Measurements from ENCODE around the gene C20orf202. TPM values are rescaled to one million over a fixed set of nuclear protein-coding genes. Genes with fewer than 3 reads are reported as not detected.

The C20orf202 gene
- polyA plus RNA-seq, result under 1 TPM in 2 of 3 donors, not detected in 1; 0.07 to 0.16 TPM

DNA sequence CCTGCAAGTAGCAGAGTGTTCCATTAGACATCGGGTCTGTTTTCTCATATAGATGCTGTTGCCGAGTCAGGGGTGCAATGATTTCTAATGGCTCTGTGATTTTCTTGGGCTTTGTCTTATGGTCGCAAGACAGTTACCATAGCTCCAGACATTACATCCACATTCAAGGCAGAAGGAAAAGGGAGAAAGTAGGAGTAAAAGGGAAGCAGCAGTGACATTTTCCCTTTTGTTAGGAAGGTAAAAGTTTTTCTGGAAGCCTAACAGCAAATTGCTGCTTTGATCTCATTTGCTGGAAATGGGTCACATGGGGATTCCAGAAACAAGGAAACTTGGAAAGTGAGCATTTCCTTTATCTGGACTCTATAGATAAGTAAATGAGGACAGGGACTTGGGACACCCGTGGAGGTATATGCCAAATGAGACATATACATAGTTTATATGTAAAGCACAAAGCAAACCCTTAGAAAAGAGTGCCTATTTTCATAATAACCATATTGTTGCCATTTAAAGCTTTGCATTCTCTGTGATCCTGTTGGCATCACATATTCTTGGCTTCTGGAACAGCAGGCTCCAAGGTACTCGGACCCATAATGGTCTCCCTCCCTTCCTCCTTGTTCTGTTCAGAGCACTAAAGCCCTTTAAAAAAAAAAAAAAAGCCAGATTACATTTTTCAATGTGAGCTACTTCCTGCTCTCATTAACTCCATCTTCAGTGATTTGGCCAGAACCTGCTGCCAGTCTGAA is at the start of gene C20orf202:
TSS of gene C20orf202 (plus strand) at position 693 of the 743 bp plus-strand sequence. CDS start 132 bp downstream, outside the sequence.
- WGBS, 3 donors, result 64 to 69% (median 65%) methylated on average over 5 of the region's 5 CpGs
- H3K27ac ChIP-seq (ENCODE audit: low read depth, low read length), result no peak within 1 kb of the TSS

DNA sequence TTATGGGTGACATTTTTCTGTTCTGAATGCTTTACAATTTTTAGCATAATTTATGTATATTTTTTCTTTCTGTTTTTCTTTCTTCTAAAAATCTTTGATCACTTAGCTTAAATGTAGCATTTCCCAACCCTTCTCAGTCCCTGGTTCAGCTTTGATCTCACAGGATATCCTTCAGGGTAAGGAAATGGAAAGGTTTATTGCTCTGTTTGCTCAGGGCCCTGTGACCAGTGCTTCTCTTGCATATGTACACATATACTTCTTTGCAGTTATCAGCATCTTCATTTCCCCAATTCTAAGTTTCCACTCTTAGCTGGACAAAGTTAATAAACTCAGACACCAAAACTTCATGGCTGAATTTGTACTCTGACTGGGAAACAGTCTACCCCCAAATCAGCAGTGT is 49.0 kb upstream of the C20orf202 start:
- no peak overlapping the region for H3K27ac ChIP-seq (ENCODE audit: low read depth, low read length)

DNA sequence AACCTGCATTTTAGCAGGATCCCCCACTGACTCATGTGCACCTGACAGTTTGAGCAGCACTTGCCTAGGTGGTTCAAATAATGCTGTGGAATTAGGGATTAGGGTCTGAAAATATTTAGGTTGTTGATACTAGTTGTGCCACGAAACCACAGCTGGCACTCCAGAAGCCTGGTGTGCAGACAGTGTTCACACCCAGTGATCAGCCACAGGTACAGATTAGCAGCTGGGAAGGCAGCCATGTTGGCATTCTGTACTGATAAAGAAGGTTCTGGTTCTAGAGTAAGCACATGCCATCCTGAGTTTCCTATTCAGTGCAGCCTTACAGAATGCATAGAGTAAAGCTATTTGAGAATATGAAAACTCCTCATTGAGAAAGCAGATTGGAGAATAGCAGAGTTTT is 48.6 kb upstream of the C20orf202 start:
- H3K27ac ChIP-seq (ENCODE audit: low read depth, low read length), result no peak overlapping the region
- 81 to 96% (median 96%) methylated on average over 1 of the region's 1 CpG for WGBS, 3 donors

DNA sequence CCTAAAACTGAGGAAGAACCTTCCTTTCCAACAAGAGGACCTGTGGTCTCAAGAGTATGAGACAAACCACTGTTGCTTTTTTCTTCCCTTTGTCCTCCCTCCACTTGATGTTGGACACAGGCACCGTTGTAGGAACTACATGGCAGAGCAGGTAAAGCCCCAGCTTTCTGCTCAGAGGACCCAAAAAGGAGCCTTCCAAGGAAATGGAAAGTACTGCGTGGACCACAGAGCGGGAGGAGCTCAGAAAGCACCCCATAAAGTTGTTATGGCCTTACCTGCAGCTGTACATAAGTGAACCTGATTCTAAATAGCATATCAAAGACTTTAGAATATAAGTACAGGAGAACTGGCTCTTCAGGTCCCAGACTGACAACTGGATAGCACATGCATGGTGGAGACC is 47.9 kb upstream of the C20orf202 start:
- H3K27ac ChIP-seq (ENCODE audit: low read depth, low read length), result no peak overlapping the region
- WGBS, 3 donors, result 97 to 98% (median 97%) methylated on average over 3 of the region's 3 CpGs

DNA sequence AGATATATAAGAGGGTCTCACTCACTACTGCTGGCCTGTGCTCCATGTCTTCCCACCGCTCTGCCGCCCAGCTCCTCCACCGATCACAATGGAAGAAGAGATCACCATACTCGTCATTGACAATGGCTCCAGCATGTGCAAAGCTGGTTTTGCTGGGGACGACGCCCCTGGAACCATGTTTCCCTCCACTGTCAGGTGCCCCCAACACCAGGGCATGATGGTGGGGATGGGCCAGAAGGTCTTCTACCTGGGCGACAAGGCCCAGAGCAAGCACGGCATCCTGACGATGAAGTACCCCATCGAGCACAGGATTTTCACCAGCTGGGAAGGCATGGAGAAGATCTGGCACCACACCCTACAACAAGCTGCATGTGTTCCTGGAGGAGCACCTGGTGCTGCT is 42.8 kb upstream of the C20orf202 start:
- WGBS, 3 donors, result 95 to 98% (median 96%) methylated on average over 10 of the region's 10 CpGs
- H3K27ac ChIP-seq (ENCODE audit: low read depth, low read length), result no peak overlapping the region

DNA sequence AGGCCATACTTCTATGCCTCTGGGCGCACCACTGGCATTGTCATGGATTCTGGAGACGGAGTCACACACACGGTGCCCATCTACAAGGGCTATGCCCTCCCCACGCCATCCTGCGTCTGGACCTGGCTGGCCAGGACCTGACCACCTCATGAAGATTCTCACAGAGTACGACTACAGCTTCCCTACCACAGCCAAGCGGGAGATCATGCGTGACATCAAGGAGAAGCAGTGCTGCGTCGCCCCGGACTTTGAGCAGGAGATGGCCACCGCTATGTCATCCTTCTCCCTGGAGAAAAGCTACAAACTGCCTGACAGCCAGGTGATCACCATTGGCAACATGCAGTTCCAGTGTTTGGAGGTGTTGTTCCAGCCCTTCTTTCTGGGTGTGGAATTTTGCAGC is 42.3 kb upstream of the C20orf202 start:
- H3K27ac ChIP-seq (ENCODE audit: low read depth, low read length), result no peak overlapping the region
- 97 to 100% (median 97%) methylated on average over 12 of the region's 12 CpGs for WGBS, 3 donors

DNA sequence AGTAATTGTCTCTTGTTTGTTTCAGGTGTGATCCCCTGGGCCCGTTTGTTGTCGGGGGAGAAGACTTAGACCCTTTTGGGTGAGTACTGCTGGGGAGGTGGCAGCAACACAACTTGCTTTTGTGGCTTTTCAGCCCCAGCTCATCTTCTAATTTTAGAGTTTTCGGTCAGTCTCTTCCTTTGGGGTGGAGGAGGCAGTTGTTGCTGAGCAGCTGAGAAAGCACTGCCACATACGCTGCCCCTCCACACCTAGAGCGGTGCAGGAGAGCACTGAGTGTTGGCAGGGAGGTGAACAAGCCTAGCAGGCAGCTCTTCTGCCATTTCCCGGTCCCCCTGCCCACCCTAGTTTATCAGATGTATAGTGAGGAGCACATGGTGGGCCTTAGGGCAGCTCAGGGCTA is 40.1 kb upstream of the C20orf202 start:
- H3K27ac ChIP-seq (ENCODE audit: low read depth, low read length), result no peak overlapping the region
- WGBS, 3 donors, result 93 to 95% (median 94%) methylated on average over 6 of the region's 6 CpGs

DNA sequence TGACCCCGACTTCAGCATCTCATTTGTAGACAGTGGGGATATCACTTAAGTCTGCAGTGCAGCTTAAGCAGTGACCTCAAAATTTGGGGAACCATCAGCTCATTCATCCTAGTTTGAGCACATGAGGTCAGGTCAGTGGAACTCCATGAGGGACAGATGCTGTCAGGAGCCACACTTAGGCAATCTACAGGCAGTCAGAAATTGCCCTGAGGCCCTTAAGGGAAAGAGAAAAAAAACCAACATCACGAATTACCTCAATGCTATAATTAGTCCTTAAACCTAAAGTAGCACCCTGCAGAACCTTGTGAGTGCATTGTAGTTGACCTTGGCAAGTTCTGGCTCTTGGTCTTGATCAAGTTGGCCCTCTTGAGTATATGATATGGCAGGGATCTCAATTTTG is 39.6 kb upstream of the C20orf202 start:
- WGBS, 3 donors, result 83 to 91% (median 88%) methylated on average over 2 of the region's 2 CpGs
- H3K27ac ChIP-seq (ENCODE audit: low read depth, low read length), result no peak overlapping the region

DNA sequence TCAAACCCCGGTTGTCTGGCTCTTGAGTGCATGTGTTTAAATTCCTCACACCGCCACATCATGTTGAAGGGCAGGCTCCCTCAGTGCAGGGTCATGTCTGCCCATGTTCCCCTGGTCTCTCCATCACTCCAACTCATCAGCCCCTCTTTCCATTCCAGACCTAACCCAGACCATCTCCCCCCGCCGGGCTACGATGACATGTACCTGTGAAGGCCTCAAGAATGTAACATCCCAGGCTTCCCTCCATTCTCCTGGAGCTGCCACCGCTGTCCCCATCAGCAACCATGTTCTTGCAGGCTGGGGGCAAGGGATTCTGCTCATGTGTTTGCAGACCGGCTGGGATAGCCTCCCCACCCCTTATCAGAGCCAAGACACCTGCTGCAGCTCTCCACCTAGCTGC is 38.4 kb upstream of the C20orf202 start:
- H3K27ac ChIP-seq (ENCODE audit: low read depth, low read length), result no peak overlapping the region
- 94 to 98% (median 95%) methylated on average over 7 of the region's 7 CpGs for WGBS, 3 donors

DNA sequence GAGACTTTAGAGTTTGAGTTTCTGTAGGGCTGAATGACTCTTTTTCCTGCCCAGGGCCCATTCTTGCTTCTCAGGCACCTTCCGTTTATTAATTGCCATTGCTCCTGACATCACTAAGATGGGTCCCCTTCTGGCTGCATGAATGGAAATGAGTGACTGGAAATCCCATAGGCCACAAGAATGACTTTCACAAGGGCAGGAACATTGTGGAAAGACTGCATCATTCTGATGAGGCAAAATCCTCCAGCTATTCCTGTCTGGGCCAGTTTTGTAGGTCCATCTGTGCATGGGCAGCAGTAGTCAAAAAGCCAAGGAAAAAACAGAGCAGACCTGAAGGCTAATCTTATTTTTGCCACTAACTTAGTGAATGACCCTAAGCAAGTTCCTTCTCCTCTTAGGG is 37.7 kb upstream of the C20orf202 start:
- no peak overlapping the region for H3K27ac ChIP-seq (ENCODE audit: low read depth, low read length)
- 91 to 98% (median 95%) methylated on average over 1 of the region's 1 CpG for WGBS, 3 donors

DNA sequence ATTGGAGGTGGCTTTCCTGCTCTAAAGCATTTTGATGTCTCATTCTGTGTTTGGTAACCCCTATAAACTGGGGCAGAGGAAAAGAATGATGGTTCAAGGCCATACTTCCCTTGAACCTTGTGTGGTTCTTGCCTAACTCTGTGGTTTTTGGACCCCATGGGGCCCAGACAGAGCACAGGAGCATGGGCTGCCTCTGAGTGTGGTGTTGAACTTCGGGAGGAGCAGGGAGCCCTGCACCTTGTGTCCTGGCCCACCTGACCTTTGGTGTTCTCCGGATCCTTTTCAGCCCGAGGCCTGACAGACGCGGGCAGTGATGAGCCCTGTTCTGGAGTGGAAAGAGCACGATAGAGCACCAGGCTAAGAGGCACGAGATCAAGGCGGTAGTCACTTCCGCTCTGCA is 37.3 kb upstream of the C20orf202 start:
- 82 to 96% (median 88%) methylated on average over 9 of the region's 9 CpGs for WGBS, 3 donors
- no peak overlapping the region for H3K27ac ChIP-seq (ENCODE audit: low read depth, low read length)

DNA sequence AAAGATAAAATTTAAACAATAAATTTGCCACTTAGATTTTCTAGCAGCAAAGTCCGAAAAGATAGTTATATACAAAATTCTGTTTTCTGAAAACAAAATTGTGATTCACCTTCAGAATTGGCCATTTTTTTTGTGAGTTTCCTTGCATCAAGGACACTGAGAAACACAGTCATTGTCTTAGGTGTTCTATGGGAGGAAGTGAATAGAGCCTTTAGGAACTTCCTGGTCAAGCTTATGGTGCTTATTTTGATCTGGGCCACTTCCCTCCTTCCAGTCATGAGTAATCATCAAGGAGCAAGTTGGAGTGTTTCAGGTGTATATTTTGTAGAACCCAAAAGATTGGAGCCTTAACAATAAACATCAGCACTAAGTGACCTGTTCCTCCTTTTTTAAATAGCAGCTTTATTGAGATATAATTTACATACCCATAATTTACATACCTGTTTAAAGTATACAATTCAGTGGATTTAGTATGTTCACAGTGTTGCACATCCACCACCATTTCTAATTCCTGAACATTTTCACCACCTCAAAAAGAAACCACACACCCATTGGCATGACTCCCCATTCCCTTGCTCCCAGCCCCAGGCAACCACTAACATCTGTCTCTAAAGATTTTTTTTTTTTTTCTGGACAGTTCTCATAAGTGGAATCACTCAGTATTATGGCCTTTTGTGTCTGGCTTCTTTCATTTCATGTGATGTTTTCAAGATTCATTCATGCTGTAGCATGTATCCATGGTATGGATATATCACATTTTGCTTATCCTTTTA is 36.1 kb upstream of the C20orf202 start:
- WGBS, 3 donors, result 81 to 91% (median 89%) methylated on average over 1 of the region's 1 CpG
- H3K27ac ChIP-seq (ENCODE audit: low read depth, low read length), result no peak overlapping the region

DNA sequence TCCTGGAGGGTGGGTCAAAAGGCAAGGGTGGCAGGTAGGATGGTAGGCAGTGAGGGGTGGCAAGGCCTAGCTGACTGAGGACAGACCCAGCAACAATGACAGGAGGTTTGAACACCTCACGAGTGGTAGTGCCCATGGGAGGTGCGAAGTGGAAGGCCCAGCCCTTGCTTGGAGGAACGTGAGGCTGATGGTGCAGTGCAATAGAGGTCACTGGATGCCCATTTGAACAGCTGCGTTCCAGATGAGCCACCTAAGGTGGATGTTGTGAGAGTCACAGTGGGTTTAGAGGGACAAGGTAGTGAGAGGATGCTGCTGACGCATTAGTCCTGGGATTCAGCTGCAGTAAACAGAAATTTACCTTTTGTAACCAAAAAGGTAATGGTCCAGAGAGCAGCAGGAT is 34.0 kb upstream of the C20orf202 start:
- H3K27ac ChIP-seq (ENCODE audit: low read depth, low read length), result no peak overlapping the region
- WGBS, 3 donors, result 91 to 99% (median 95%) methylated on average over 5 of the region's 5 CpGs

DNA sequence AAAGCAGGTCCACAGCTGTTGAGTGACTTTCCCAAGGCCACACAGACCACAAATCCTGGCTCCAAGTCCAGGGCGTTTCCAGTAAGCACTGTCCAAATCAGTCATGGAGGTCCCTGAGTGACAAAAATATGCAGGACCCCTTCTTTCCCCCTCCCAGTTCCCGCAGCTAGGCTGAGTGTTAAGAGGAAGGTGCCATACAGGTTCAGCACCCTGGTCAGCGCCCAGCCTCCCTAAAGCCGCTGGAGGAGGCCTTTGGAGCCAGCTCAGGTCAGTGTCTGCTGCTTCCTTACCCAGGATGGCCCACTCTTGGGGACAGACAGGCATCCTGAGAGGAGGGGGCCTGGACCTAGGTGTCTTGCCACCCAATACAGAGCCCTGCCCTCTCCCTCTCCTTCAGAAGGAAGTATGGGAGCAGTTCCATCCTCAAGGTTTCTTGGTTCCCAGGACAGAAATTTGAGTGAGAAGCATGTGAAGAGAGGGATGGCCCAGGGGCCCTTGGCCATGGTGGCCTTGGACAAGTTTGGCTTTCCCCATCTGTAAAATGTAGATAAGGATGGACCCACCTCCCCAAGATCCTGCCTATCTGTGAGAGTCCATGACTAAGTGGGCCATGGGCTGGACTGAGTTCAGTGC is 31.7 kb upstream of the C20orf202 start:
- 66 to 82% (median 72%) methylated on average over 4 of the region's 4 CpGs for WGBS, 3 donors
- H3K27ac ChIP-seq (ENCODE audit: low read depth, low read length), result no peak overlapping the region

DNA sequence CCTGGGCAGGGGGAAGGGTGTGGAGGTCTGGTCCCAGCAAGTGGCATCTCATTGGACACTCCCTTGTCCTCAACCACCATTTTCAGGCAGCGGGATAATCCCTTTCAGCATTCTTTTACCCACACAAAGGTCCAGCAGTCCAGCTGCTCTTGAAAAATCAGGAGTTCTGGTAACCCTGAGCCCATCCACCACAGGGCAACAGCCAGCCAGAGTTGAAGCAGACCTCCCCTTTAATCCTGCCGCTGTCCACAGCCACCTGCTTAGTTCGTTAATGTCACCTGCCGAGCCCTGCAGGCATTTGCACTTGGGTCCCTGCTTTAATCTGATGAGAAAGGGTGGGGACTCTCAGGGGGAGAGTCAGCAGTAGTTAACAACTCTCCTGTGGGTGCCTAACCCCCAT is 29.6 kb upstream of the C20orf202 start:
- no peak overlapping the region for H3K27ac ChIP-seq (ENCODE audit: low read depth, low read length)
- 78 to 91% (median 89%) methylated on average over 4 of the region's 4 CpGs for WGBS, 3 donors

DNA sequence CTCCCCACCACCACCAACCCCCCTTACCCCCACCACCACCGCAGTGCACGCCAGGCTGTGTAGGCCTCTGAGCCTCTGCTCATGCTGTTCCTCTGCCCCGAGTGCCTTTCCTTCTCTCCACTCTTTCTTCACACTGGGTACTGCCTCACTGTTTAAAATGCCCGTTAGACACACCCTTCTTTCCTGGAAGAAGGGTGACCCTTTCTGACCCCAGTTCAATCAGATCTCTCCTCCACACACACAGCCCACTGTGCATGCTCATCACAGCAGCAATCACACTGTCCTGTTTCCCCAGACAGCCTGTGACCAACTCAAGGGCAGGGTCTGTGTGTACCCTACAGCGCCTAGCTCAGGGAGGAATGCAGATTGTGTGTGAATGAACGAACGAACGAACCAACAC is 28.5 kb upstream of the C20orf202 start:
- 85 to 91% (median 88%) methylated on average over 8 of the region's 8 CpGs for WGBS, 3 donors
- no peak overlapping the region for H3K27ac ChIP-seq (ENCODE audit: low read depth, low read length)

DNA sequence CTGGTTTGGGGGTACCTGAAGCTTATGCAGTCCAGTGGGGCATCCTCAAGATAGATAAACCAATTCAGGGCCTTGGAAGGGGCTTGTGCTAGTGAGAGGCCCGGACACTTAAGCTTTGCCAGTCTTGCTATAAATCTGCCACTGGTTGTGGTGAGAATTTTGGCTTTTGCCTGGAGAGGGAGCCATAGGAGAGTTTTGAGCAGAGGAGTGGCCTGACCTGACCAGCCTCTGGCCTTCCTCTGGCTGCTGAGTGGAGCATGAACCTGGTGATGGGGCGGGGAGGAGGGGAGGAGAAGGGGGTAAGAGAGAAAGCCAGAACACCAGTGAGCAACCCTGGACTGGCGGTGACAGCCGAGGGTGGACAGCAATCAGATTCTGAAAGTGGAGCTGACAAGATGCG is 25.6 kb upstream of the C20orf202 start:
- WGBS, 3 donors, result 83 to 91% (median 87%) methylated on average over 5 of the region's 5 CpGs
- no peak overlapping the region for H3K27ac ChIP-seq (ENCODE audit: low read depth, low read length)

DNA sequence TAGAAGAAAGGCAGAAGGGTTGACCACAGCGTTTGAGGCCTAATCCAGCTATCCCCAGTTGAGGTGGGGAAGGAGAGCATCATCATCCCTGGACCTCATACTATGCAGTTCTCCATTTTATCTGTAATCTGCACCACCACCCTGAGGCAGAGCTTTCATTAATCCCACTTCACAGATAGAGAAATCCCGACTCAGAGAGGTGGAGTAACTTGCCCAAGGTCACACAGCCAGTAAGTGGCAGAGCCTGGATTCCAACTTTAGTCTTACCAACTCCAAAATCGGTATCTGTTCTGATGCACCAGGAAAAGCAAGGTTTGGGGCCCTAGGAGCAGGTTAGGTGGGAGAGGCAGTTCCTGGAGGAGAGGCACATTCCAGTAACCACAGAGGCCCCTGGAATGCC is 25.2 kb upstream of the C20orf202 start:
- H3K27ac ChIP-seq (ENCODE audit: low read depth, low read length), result no peak overlapping the region
- 83 to 91% (median 84%) methylated on average over 3 of the region's 3 CpGs for WGBS, 3 donors

DNA sequence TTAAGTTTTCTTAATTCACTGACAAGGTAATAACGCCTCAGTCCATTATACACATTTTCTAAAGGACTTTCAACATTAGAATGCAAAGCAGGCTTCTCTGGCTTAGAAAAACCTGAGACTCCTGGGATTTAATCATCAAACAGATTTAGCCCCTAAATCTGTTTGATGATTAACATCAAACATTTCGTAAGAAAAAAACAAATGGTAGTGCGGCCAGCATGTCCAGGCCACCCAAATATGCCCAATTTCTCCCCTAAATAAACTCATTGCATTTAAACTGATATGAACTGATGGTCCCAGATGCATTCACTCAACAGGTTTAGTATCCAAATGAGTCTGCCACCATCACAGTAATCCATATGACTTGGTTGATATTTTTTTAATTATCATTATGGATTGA is 24.6 kb upstream of the C20orf202 start:
- 90 to 93% (median 90%) methylated on average over 3 of the region's 3 CpGs for WGBS, 3 donors
- no peak overlapping the region for H3K27ac ChIP-seq (ENCODE audit: low read depth, low read length)

Measured in adipose tissue (tissue), 3 donors.